Medulla oblongata (tissue), 1 donor: ENCODE data around the gene DTNB.

Source experiments
- DNase-seq: peaks from one replicate; pipeline ENCODE4 v3.0.0-alpha.2; 2015; ENCODE audit errors: extremely low spot score

The DTNB gene

DNA sequence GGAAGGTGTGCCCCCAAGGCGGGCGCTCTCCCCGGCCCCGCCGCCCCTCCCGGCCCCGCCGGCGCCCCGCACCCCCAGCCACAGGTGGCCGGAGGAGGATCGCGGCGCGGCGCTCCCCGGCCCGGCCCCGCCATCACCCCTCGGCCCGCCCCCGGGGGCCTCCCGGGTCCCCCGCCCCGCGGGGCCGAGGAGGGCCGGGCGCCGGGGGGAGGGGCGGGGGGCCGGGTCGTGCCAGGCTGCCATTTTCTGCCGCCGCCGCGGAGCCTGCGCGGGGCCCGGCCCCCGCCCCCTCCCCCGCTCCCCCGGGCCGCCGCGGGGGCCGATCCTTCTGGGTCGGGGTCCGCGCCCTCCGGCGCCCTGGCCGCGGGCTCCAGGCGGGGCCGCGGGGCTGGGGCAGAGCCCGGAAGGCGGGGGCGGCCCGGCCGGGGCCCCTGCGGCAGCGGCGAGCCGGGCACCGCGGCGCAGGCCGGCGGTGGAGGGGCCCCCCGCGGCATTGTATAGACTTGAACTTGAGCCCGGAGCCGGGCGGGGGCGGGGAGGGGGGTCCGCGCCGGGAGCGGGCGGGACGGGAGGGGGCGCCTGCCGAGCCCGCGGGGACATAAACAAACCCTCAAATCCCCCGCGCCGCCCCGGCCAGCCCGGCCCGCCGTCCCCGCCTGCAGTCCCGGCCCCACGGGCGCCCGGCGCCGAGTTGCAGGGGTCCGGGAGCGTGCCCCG is 332.2 kb downstream of the DTNB start:
- no peak for DNase-seq

DNA sequence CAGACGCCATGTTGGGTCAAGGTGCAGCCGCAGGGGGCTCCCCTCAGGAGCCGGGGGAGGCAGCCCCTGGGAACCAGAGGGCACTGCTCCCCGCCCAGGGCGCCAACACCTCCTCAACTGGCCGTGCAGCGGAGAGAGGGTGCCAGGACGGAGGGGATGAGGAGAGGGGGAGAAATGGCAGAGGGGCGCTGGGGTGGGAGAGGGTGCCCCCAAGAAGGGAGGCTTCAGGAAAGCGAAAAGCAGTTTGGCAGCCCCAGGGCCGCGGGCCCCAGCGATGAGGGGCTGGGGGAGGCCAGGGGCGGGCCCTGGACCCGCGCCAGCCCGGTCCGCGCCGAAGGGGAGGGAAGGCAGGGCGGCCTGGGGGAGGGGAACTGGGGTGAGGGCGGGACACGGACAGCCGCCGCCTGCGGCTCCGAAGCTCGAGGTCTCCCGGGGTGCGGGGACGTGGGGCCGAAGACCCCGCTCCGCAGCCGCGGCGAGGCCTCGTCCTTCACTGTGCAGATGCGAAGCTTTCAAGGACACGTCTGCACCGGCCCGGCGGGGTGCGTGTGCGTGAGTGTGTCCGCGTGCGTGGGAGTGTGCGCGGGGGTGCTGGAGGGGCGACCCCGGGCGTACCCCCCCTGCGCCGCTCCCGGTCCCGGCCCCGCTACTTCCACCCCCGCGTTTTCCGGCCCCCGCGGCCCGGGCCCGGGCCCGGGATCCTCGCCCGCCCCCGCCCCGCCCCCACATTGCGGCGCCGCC is 333.0 kb downstream of the DTNB start:
- no peak for DNase-seq

DNA sequence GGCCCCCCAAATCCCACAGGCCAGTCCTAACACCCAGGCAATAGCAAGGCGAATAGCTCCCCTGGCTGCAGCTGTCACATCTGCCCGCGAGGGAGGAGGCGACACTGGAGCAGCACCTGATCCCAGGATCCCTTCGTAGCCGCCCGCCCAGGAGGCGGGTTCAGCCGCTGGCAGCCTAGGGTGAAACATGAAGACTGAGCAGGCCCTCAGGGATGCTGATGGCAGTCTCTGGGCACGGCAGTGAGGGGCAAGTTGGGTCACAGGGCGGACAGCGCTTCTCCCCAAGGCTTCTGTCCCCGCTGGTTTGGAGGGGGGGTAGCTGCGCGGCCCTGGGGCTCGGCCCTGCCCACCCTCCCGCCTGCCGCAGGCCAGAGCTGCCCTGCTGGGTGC is 333.6 kb downstream of the DTNB start:
- no peak for DNase-seq

DNA sequence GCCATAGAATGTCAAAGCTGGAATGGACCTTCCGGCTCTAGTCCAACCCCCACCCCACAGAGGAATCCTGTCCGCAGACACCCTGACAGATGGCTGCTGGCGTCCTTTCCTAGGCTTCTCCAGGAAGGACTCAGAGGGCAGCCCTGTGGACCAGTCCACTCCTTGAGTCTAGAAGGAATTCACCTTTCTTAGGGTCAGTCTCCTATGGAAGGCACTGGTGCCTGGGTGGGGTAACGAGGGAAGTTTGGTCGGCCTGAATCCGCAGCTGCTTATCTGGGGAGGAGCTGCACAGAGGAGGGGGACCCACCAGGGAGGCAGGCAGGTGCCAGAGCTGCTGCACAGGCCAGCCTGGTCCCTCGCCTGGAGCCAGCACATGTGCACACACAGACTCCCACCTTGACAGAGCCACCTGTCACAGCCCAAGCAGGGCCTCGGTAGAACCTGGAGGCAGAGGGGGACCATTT is 334.1 kb downstream of the DTNB start:
- DNase-seq, result no peak

DNA sequence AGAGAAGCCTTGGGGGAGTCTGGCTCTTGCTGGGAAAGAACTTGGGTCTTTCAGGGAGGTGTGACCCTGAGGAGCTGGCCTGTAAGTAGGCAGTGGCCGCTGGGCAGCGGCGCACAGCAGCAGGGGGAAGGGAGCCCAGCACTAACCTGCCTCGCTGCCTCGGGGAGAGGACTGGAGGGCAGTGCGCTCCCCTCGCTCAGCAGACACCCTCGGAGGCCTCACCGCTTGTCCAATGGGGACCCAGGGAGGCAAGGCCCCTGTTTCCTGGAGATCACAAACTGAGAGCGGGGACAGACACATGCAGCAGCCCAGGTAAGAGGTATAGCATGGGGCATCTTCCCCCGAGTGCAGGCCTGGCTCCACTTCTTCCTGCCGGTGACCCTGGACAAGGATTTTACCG is 335.0 kb downstream of the DTNB start:
- no peak for DNase-seq

DNA sequence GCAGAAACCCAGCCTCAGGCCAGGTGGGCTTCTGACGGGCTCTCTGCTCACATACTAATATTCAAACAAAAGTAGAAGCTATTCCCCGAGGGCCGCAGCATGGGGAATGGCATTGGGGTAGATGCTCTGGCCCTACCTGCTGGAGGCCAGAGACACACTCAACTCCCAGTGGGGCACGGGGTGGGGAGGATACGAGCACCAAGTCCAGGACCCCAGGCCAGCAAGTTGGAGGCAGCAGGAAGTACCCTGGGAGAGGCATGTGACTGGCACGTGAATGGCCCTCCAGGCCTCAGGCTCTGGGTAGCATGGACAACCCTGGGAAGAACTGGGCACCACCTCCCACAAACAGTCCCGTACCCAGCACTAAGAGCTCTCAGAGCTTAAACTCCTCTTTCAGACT is 335.5 kb downstream of the DTNB start:
- DNase-seq, result no peak

DNA sequence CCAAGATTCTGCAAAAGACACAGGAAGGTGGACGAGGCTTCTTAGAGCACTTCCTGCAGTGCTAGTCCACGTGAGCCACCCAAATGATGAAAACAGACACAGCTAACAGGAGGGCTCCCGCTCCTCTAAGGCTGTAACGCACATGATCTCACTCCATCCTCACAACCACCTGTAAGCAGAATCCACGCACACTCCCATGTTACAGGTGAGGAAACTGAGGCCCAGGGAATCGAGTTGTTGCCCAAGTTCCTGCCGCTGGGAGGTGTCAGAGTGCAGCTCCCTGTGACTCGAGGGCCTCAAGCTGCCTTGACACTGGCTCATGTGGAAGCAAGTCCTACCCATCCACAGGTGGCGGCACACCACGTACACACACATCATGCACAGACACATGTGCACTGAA is 336.1 kb downstream of the DTNB start:
- DNase-seq, result no peak

DNA sequence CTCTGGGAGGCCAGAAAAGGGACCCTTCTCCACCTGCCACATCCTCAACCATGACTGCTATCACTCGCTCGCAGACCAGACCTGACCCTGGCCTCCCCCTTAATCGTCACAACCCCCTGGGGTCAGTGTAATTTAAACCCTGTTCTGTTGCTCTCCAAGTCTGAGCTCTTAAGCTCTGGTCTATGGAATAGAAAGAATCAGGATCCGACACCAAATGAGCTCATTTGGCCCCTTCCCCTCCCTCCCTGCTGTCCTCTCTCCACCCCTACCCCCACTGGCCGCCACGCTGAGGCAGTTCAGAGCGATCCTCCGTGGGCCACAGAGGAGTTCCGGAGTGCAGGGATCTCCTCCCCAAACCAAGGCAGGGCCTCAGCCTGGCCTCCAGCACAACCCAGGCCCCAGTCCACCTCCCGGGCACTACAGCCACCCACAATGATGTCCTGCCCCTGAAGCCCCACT is 337.0 kb downstream of the DTNB start:
- no peak for DNase-seq

DNA sequence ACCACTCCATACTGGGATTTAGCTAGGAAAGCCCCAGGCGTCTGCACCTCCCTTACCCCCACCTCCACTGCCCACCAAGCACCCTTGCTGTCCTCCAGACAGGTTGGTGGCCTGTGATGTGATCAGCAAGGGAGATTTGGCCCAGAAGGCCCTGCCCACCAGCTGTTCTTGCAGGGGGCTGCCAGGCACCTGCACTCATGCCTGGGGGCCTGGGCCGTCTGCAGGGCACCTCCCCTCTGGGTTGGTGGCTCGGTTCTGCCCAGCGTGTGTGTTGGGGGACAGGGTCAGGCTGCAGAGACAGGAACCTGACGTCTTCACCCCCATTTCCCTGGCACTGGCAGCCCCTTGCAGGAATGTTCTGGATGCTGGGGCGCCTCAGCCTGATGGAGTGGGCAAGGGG is 337.4 kb downstream of the DTNB start:
- no peak for DNase-seq

DNA sequence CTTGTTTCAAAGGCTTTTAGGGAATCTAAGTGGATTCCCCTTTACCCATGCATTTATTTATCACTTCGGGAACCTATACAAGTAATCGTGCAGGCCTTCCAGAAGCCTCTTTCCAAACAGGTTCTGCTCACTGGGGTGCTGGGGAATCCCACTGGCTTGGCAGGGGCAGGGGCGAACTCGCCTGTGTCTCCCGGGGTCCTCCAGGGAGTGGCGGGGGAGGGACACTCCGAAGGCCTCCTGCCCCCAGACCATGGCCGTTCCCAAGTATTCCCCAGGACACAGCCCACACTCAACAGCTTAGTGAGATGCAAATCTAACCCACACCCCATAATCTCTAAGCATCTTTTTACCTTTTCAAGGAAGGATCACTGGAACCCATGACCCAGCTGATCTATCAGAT is 338.2 kb downstream of the DTNB start:
- DNase-seq, result no peak

DNA sequence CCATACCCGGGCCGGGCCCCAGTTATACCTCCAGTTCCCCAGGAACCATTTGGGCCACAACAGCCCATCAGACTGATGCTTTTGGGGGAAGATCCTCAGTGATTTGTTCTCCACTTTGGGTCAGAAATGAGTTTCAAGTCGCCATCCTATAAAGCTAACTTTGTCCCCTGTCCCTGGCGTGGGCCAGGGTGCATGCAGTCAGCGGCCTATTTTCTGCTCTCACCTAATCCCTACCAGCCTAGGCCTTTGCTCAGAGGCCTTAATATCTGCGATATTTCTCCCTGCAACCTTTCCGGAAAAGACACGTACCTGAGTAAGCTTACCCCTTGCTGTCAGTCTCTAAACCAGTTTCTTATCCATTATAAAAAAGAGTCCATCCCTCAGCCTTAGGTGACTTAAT is 338.9 kb downstream of the DTNB start:
- no peak for DNase-seq

DNA sequence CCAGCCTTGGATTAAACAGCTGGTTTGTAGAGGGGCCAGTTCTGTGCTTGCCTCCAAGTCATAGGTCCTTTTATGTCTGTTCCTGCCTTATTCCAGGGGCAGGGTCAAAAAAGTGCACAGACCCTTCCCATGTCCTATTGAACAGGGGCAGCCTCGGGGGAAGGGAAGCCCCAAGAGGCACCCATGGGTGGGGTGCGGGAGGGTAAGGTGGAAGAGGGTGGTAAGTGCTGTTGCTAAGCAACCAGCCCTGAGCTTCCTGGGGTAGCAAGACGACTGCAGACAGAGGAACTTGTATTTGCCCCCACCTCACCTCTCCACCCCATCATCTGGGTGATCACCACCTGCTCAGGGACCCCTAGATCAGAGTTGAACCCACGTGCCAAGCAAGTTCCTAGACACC is 339.4 kb downstream of the DTNB start:
- DNase-seq, result no peak

DNA sequence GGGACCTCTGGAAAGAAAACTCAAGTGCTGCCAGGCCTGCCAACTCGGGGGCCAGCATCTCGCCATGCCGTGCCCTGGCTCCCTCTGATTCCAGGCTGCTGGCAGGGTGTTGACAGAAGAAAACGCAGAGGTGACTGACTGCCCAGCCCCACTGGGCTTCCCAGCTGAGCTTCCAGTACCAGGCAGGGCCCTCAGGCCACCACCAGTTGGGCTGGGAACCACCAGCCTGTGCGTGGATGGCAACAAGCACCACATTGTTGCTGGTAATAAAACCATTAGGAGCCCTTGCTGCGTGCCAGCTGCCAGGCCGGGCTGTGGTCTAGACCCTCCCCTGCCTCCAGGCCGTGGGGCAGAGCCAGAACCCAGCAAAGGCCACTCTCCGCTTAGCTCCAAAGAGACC is 340.8 kb downstream of the DTNB start:
- peak; percentile 83 for DNase-seq

DNA sequence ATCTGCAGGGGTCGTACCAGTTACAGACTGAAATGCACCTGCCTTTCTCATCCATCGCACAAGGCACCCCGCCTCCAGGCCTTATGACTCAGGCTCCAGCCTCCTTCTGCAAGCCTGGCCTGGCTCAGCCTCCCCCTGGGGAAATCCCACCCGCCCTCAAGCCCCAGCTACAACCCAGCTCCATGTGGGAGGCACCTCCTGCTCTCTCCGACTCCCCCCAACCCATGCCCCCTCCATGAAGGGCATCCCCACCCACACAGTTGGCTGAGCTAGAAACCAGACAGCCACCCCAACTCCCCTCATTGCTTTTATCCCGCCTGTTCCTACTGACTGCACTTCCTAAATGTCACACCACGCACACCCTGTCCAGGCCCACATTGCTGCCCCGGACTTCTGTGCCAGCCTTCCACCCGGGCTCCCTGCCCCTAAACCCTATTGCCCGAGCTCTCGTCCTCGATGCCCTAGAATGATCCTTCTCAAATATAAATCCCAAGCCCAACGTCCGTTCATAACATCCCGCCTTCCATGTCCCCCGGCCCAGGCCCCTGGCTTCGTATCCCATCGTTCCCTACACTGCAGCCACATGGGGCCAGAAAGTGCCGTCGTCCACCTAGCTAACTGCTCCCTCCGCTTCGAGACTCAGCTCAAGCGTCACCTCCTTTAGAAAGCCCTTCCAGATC is 341.6 kb downstream of the DTNB start:
- DNase-seq, result no peak

DNA sequence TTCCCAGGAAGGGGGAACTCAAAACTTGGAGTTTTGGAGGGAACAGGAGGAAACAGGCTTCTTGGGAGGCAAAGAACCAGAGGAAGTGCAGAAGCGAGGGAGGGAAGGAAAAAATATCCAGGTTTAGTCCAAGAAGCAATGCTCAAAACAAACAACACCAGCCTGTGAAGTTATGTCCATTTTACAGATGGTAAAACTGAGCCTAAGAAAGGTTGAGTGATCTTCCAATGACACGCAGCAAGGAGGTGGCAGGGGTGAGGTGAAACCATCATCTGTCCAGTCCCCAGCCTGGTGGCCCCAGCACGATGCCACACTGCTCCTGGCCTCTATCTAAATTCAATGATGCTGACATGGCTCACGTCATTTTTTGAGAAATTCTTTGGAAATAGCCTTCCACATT is 342.4 kb downstream of the DTNB start:
- no peak for DNase-seq

DNA sequence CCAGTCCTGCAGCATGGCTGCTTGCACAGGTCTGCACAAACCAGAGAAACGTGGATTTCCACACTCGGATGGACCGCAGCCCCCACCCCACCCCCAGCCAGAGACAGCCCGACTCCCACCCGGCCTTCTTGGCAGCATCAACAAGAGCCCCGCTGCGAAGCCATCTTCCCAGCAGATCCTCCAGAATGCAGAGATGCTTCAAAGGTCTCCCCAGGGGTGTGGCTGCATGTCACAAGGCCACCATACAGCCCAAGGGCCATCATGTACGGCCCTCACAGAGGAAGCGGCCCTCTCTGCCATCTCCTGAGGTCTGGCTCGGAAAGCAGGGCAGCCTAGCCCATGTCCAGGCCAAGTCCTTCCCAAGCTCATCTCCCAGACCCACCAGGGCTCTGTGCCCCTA is 343.1 kb downstream of the DTNB start:
- DNase-seq, result no peak

DNA sequence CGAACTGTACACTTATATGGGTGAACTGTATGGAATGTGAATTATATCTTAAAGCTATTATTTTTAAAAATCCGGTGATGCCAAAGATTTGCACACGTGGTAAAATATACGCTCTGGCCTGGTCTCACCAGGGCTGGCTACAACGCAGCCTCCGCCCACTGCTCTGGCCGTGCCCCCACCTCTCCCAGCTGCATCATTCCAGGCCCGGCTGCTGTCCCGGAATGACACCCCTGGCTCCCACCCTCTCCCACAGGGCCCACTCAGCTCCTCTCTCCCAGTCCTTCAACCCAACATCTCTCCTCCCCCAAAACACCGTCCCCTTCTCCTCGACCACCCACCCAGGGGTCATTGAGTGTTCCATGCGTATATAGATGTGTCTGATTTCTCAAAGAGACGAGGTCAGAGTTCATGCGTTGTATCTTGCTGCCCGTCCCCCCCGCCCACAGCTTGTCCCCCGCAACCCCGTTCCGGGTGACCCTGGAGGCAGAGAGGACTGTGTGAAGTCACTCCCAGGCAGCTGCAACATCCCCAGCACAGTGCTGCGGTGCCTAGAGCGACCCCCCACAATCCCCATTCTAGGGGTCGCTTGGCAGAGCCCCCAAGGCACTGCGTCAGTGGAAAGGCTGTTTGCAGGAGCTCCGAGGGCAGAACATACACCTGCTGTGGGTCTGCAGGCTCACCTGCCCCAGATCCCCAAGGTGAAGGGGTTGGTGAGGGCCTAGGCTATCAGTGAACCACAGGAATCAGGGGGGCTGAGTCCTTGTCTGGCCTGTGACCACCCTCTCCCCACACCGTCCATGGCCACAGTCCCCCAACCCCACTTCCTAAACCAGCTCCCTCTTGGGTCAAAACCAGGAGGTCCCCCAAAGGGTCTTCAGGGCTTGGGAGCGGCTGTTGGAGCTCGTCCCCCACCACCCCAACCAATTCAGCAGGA is 345.0 kb downstream of the DTNB start:
- DNase-seq, result no peak
